ENCODE results near the gene CLIC4. TPM values are rescaled to one million over a fixed set of nuclear protein-coding genes. Genes with fewer than 3 reads are reported as not detected.
"Not testable (repeated sequence)": the region's sequence is repeated elsewhere in the genome, so short reads cannot be mapped to it uniquely, and the experiment has no call there.

The CLIC4 gene
- total RNA-seq, 1 experiment from 2014 or later: 230 TPM

DNA sequence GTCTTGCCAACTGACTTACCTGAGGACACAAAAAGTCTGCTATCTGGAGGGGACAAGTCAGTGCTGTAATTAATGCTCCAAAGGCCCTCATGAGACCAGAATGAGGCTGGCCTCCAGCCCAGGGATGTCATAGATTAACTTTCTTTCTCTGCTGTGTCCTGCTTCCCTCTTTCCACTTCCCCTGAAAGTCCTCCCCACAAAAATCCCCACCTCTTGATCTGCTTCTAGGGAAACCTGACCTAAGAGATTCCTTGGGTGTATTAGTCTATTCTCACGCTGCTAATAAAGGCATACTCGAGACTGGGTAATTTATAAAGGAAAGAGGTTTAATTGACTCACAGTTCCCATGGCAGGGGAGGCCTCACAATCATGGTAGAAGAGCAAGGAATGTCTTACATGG, 145.6 kb downstream of the CLIC4 start:
- no peak overlapping the region for H2BK12ac ChIP-seq (ENCODE audit: insufficient read length, low read depth, low read length)

DNA sequence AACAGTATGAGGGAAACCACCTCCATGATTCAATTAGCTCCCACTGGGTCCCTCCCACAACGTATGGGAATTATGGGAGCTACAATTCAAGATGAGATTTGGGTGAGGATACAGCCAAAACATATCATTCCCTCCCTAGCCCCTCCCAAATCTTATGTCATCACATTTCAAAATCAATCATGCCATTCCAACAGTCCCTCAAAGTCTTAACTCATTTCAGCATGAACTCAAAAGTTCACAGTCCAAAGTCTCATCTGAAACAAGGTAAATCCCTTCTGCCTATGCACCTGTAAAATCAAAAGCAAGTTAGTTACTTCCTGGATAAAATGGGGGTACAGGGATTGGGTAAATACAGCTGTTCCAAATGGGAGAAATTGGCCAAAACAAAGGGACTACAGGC, 146.1 kb downstream of the CLIC4 start:
- not testable (repeated sequence) for H4K91ac ChIP-seq (ENCODE audit: insufficient read length, low read depth, low read length); H4K20me1 ChIP-seq (ENCODE audit: control insufficient read depth, insufficient read depth, insufficient read length); H3K27me3 Mint-ChIP-seq (ENCODE audit: low read depth); H3K4ac ChIP-seq (ENCODE audit: low read depth, low read length); H3K14ac ChIP-seq (ENCODE audit: insufficient read depth, low read length); H2AK5ac ChIP-seq (ENCODE audit: insufficient read length, low read length); H3K27ac ChIP-seq (ENCODE audit: insufficient read length, low read depth, low read length); H3K4me1 Mint-ChIP-seq; H3K27ac Mint-ChIP-seq; H3K9ac ChIP-seq (ENCODE audit: extremely low read depth, insufficient read length, low read length); H3K79me2 ChIP-seq (ENCODE audit: insufficient read depth, low read length); H3K56ac ChIP-seq (ENCODE audit: insufficient read length, low read depth, low read length); H3K23me2 ChIP-seq (ENCODE audit: insufficient read length, low read depth, low read length, poor library complexity, severe bottlenecking); DNase-seq; H3K4me1 ChIP-seq (ENCODE audit: insufficient read depth, low read length); H4K8ac ChIP-seq (replicated peaks; ENCODE audit: insufficient read length, low read depth, low read length); H2BK120ac ChIP-seq (ENCODE audit: low read depth, low read length, poor library complexity, severe bottlenecking); H2BK12ac ChIP-seq (ENCODE audit: insufficient read length, low read depth, low read length); H3K4me2 ChIP-seq (ENCODE audit: insufficient read depth, insufficient read length, low read length); H3K27me3 ChIP-seq (ENCODE audit: insufficient read depth, low read length); H2AFZ ChIP-seq (ENCODE audit: low read length); H3K79me1 ChIP-seq (ENCODE audit: insufficient read depth, low read depth, low read length, poor library complexity, severe bottlenecking); H2BK5ac ChIP-seq (ENCODE audit: insufficient read length, low read length); H3K4me3 Mint-ChIP-seq; H3K23ac ChIP-seq (ENCODE audit: insufficient read length, low read depth, low read length); H2BK20ac ChIP-seq (ENCODE audit: low read depth, low read length, poor library complexity, severe bottlenecking); H3T11ph ChIP-seq (ENCODE audit: low read length); H3K9me3 ChIP-seq (ENCODE audit: control insufficient read depth, low read depth, low read length); H3K18ac ChIP-seq (ENCODE audit: insufficient read length, low read depth, low read length); H4K5ac ChIP-seq (ENCODE audit: insufficient read length, low read depth, low read length); H2BK15ac ChIP-seq (ENCODE audit: low read depth, low read length)
- Mint-ChIP-seq H3K36me3 (ENCODE audit: insufficient read depth in 1 of 3, low read depth in 3 of 3) (peaks cover 5 to 14% (median 5%) of the 10 kb centered on the region in 3 experiments; a peak in 6 of 7 replicates), H3K9me3 (peaks cover 22 to 25% of the 10 kb centered on the region in 2 experiments)
- WGBS (ENCODE audit: extremely low coverage, insufficient read length, low lambda C conversion rate): no CpG with 5 or more reads among the region's 1 CpG

More for the DNA sequence above, 145.6 kb downstream of the CLIC4 start:
- Histone ChIP-seq H2AFZ (ENCODE audit: low read length) (no peak overlapping the region), H3K27me3 (ENCODE audit: insufficient read depth, low read length) (no peaks in the 10 kb centered on the region), H4K5ac (ENCODE audit: insufficient read length, low read depth, low read length) (no peak overlapping the region), H3K9ac (ENCODE audit: extremely low read depth, insufficient read length, low read length) (no peak overlapping the region), H2BK120ac (ENCODE audit: low read depth, low read length, poor library complexity, severe bottlenecking) (no peak overlapping the region), H3K23me2 (ENCODE audit: insufficient read length, low read depth, low read length, poor library complexity, severe bottlenecking) (no peaks in the 10 kb centered on the region), H3K23ac (ENCODE audit: insufficient read length, low read depth, low read length) (no peak overlapping the region), H4K8ac (replicated peaks; ENCODE audit: insufficient read length, low read depth, low read length) (no peak overlapping the region), H4K20me1 (ENCODE audit: control insufficient read depth, insufficient read depth, insufficient read length) (no peaks in the 10 kb centered on the region), H3K9me3 (ENCODE audit: control insufficient read depth, low read depth, low read length) (peaks cover 4% of the 10 kb centered on the region), H3K4me1 (ENCODE audit: insufficient read depth, low read length) (no peaks in the 10 kb centered on the region), H3K27ac (ENCODE audit: insufficient read length, low read depth, low read length) (no peak overlapping the region), H3K18ac (ENCODE audit: insufficient read length, low read depth, low read length) (no peak overlapping the region), H3K4me2 (ENCODE audit: insufficient read depth, insufficient read length, low read length) (no peak overlapping the region), H2BK5ac (ENCODE audit: insufficient read length, low read length) (no peak overlapping the region), H3K14ac (ENCODE audit: insufficient read depth, low read length) (no peak overlapping the region), H2AK5ac (ENCODE audit: insufficient read length, low read length) (no peak overlapping the region), H2BK20ac (ENCODE audit: low read depth, low read length, poor library complexity, severe bottlenecking) (no peak overlapping the region), H3K4ac (ENCODE audit: low read depth, low read length) (no peak overlapping the region), H3K56ac (ENCODE audit: insufficient read length, low read depth, low read length) (no peak overlapping the region), H3K79me2 (ENCODE audit: insufficient read depth, low read length) (no peaks in the 10 kb centered on the region), H3K79me1 (ENCODE audit: insufficient read depth, low read depth, low read length, poor library complexity, severe bottlenecking) (no peaks in the 10 kb centered on the region), H3T11ph (ENCODE audit: low read length) (no peak overlapping the region), H4K91ac (ENCODE audit: insufficient read length, low read depth, low read length) (no peak overlapping the region), H2BK15ac (ENCODE audit: low read depth, low read length) (no peak overlapping the region)
- no peak for DNase-seq
- Mint-ChIP-seq H3K27ac (no peak overlapping the region), H3K4me3 (no peak overlapping the region), H3K36me3 (ENCODE audit: insufficient read depth in 1 of 3, low read depth in 3 of 3) (peaks cover 5 to 14% (median 5%) of the 10 kb centered on the region in 3 experiments; a peak in 6 of 7 replicates), H3K9me3 (peaks cover 22 to 25% of the 10 kb centered on the region in 2 experiments), H3K4me1 (no peaks in the 10 kb centered on the region), H3K27me3 (ENCODE audit: low read depth) (peaks cover 7% of the 10 kb centered on the region)
- no CpG with 5 or more reads among the region's 2 CpGs for WGBS (ENCODE audit: extremely low coverage, insufficient read length, low lambda C conversion rate)
- TF ChIP-seq, protein P1, sequence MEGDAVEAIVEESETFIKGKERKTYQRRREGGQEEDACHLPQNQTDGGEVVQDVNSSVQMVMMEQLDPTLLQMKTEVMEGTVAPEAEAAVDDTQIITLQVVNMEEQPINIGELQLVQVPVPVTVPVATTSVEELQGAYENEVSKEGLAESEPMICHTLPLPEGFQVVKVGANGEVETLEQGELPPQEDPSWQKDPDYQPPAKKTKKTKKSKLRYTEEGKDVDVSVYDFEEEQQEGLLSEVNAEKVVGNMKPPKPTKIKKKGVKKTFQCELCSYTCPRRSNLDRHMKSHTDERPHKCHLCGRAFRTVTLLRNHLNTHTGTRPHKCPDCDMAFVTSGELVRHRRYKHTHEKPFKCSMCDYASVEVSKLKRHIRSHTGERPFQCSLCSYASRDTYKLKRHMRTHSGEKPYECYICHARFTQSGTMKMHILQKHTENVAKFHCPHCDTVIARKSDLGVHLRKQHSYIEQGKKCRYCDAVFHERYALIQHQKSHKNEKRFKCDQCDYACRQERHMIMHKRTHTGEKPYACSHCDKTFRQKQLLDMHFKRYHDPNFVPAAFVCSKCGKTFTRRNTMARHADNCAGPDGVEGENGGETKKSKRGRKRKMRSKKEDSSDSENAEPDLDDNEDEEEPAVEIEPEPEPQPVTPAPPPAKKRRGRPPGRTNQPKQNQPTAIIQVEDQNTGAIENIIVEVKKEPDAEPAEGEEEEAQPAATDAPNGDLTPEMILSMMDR (conservative IDR thresholded peaks at IDR 0.05): no peak

Data from H9 (cell line).